GM19023 (cell line): Measurements from ENCODE around the gene HYAL3.
"Not testable (repeated sequence)": the region's sequence is repeated elsewhere in the genome, so short reads cannot be mapped to it uniquely, and the experiment has no call there.

Experiments used
- ATAC-seq: cut with Tn5 transposase; IDR thresholded peaks from one replicate; pipeline ENCODE4 v1.9.1; 2021; ENCODE audit warnings: mild to moderate bottlenecking, moderate library complexity; ENCODE audit not compliant: unreplicated experiment

HYAL3 gene

GRCh38 chr3:50272911-50273688, 26.1 kb downstream of the HYAL3 start:
- ATAC-seq, result peak; percentile 85

- not testable (repeated sequence) for ATAC-seq
Measured at GRCh38 chr3:50272538-50272910, 26.7 kb downstream of the HYAL3 start.

- no peak for ATAC-seq
Measured at GRCh38 chr3:50271314-50271936, 27.8 kb downstream of the HYAL3 start.

- ATAC-seq, result no peak
Measured at GRCh38 chr3:50270422-50271224, 28.6 kb downstream of the HYAL3 start.

GRCh38 chr3:50269977-50270413, 29.2 kb downstream of the HYAL3 start:
- ATAC-seq, result no peak

GRCh38 chr3:50269460-50269859, 29.7 kb downstream of the HYAL3 start:
- no peak for ATAC-seq

- ATAC-seq, result no peak
Measured at GRCh38 chr3:50268703-50269451, 30.3 kb downstream of the HYAL3 start, which contains the start of gene SEMA3B. Gene SEMA3B, plus strand, starts transcription at chr3:50269147. Its CDS starts 94 bp downstream, at chr3:50269241.

- no peak for ATAC-seq
Measured at GRCh38 chr3:50268276-50268675, 30.9 kb downstream of the HYAL3 start.

GRCh38 chr3:50267280-50267913, 31.8 kb downstream of the HYAL3 start:
- no peak for ATAC-seq

GRCh38 chr3:50266836-50267235, 32.4 kb downstream of the HYAL3 start:
- ATAC-seq, result no peak

GRCh38 chr3:50266017-50266416, 33.2 kb downstream of the HYAL3 start:
- no peak for ATAC-seq

GRCh38 chr3:50265571-50265970, 33.6 kb downstream of the HYAL3 start:
- ATAC-seq, result no peak

GRCh38 chr3:50264964-50265485, 34.2 kb downstream of the HYAL3 start:
- no peak for ATAC-seq

GRCh38 chr3:50264383-50264963, 34.7 kb downstream of the HYAL3 start:
- no peak for ATAC-seq

GRCh38 chr3:50263478-50264382, 35.5 kb downstream of the HYAL3 start:
- no peak for ATAC-seq

GRCh38 chr3:50262778-50263177, 36.4 kb downstream of the HYAL3 start:
- ATAC-seq, result no peak

- not testable (repeated sequence) for ATAC-seq
Measured at GRCh38 chr3:50262200-50262599, 37.0 kb downstream of the HYAL3 start.

GRCh38 chr3:50261505-50261904, 37.7 kb downstream of the HYAL3 start:
- ATAC-seq, result no peak
